Mesenchymal stem cell (in vitro differentiated cells and primary cell): ENCODE measurements around the gene THPO.

Experiments
- DNase-seq: peaks from one replicate; pipeline ENCODE4 v3.0.0-alpha.2; 2013
- H2AFZ ChIP-seq: one replicate; pipeline ENCODE4 v1.6.1; 2013; ENCODE audit warnings: low read depth, mild to moderate bottlenecking, control low read depth, inconsistent platforms, low read length, moderate library complexity
- H2AK5ac ChIP-seq: 2 replicates; pipeline ENCODE4 v1.6.1; 2013; ENCODE audit warnings: low read length, moderate library complexity, mild to moderate bottlenecking, inconsistent platforms; ENCODE audit not compliant: severe bottlenecking
- H2BK120ac ChIP-seq: one replicate; pipeline ENCODE4 v1.6.1; 2013; ENCODE audit warnings: low read depth, mild to moderate bottlenecking, inconsistent platforms, low read length, moderate library complexity
- H2BK12ac ChIP-seq, 2 experiments: one replicate each; pipeline ENCODE4 v1.6.1; 2013; ENCODE audit warnings: inconsistent platforms in 2 of 2, low read length in 2 of 2, mild to moderate bottlenecking in 2 of 2, moderate library complexity in 2 of 2, control low read depth in 1 of 2
- H2BK15ac ChIP-seq: one replicate; pipeline ENCODE4 v1.6.1; 2013; ENCODE audit warnings: mild to moderate bottlenecking, low read depth, inconsistent platforms; ENCODE audit not compliant: poor library complexity, severe bottlenecking
- H2BK5ac ChIP-seq: 2 replicates; pipeline ENCODE4 v1.6.1; 2013; ENCODE audit warnings: low read depth, mild to moderate bottlenecking, low read length, control low read depth, inconsistent platforms; ENCODE audit not compliant: poor library complexity, severe bottlenecking
- H3K14ac ChIP-seq, 2 experiments: one replicate each; pipeline ENCODE4 v1.6.1; 2013; ENCODE audit warnings: inconsistent platforms in 2 of 2, low read length in 2 of 2, control low read depth in 1 of 2, mild to moderate bottlenecking in 1 of 2, moderate library complexity in 1 of 2
- H3K18ac ChIP-seq, 2 experiments: one replicate each; pipeline ENCODE4 v1.6.1; 2013; ENCODE audit warnings: inconsistent platforms in 2 of 2, low read length in 2 of 2, control low read depth in 1 of 2, low read depth in 1 of 2, mild to moderate bottlenecking in 1 of 2
- H3K23ac ChIP-seq, 2 experiments: one replicate each; pipeline ENCODE4 v1.6.1; 2013; ENCODE audit warnings: inconsistent platforms in 2 of 2, low read length in 2 of 2, mild to moderate bottlenecking in 2 of 2, moderate library complexity in 2 of 2, control low read depth in 1 of 2
- H3K27ac ChIP-seq: 2 replicates; pipeline ENCODE4 v1.5.1; 2013; ENCODE audit warnings: mild to moderate bottlenecking, moderate library complexity, low read length, control low read depth, inconsistent platforms; ENCODE audit not compliant: poor library complexity, severe bottlenecking
- H3K27me3 ChIP-seq, 2 experiments: 2 replicates each; pipeline versions ENCODE4 v1.6.1 to v1.7.0; 2013; ENCODE audit warnings: low read length in 2 of 2, mild to moderate bottlenecking in 2 of 2, moderate library complexity in 2 of 2, control low read depth in 1 of 2, inconsistent platforms in 1 of 2; ENCODE audit not compliant: control insufficient read depth in 1 of 2, insufficient read depth in 1 of 2
- H3K36me3 ChIP-seq, 2 experiments: 2 replicates each; pipeline versions ENCODE4 v1.6.1 to v1.7.0; 2013; ENCODE audit warnings: low read length in 2 of 2, control low read depth in 1 of 2, inconsistent platforms in 1 of 2, low read depth in 1 of 2, mild to moderate bottlenecking in 1 of 2; ENCODE audit not compliant: insufficient read depth in 2 of 2, control insufficient read depth in 1 of 2
- H3K4ac ChIP-seq, 2 experiments: one replicate each; pipeline ENCODE4 v1.6.1; 2013; ENCODE audit warnings: inconsistent platforms in 2 of 2, low read length in 2 of 2, mild to moderate bottlenecking in 2 of 2, moderate library complexity in 2 of 2, control low read depth in 1 of 2, low read depth in 1 of 2
- H3K4me1 ChIP-seq: 2 replicates; pipeline ENCODE4 v1.6.1; 2013; ENCODE audit warnings: low read depth, low read length, control low read depth; ENCODE audit not compliant: control insufficient read depth, insufficient read depth
- H3K4me2 ChIP-seq: 2 replicates; pipeline ENCODE4 v1.6.1; 2013; ENCODE audit warnings: low read length, mild to moderate bottlenecking, inconsistent platforms; ENCODE audit not compliant: poor library complexity, severe bottlenecking
- H3K4me3 ChIP-seq, 2 experiments: 2 replicates each; pipeline versions ENCODE4 v1.5.1 to v1.7.0; 2013; ENCODE audit warnings: low read length in 2 of 2, mild to moderate bottlenecking in 2 of 2, control low read depth in 1 of 2, low read depth in 1 of 2; ENCODE audit not compliant: insufficient read depth in 1 of 2
- H3K79me1 ChIP-seq: replicated peaks from 2 replicates; pipeline ENCODE4 v1.6.1; 2013; ENCODE audit warnings: mild to moderate bottlenecking, control low read depth, low read length, inconsistent platforms; ENCODE audit not compliant: poor library complexity, severe bottlenecking
- H3K9ac ChIP-seq: 2 replicates; pipeline ENCODE4 v1.7.0; 2013; ENCODE audit warnings: mild to moderate bottlenecking, low read length, moderate library complexity
- H3K9me3 ChIP-seq: 2 replicates; pipeline ENCODE4 v1.7.0; 2013; ENCODE audit warnings: mild to moderate bottlenecking, low read length; ENCODE audit not compliant: control insufficient read depth
- H4K8ac ChIP-seq: one replicate; pipeline ENCODE4 v1.6.1; 2013; ENCODE audit warnings: inconsistent platforms, mild to moderate bottlenecking, low read length, moderate library complexity
- H4K91ac ChIP-seq: one replicate; pipeline ENCODE4 v1.6.1; 2013; ENCODE audit warnings: mild to moderate bottlenecking, low read length, inconsistent platforms
- WGBS: methylation state at CpG from one replicate; pipeline ENCODE4 v1.1.7; 2013; ENCODE audit warnings: mixed read lengths; 5-methylcytosine and 5-hydroxymethylcytosine counted together

The THPO gene

DNA sequence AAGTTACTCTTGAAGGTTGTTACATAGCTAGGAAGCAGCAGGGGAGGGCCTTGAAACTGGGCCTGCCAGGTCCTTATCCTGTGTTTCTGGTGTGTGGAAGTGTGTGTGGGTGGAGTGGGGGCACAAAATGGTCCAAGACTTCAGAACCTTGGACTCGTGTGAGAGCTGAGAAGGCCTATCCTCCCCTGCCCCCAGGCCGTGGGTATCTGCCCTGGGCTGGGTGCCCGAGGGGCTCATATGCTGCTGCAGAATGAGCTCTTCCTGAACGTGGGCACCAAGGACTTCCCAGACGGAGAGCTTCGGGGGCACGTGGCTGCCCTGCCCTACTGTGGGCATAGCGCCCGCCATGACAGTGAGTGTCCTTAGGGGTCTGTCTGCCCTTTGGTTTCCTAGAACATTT, 6.3 kb upstream of the THPO start:
- peaks cover 19 to 75% of the 10 kb centered on the region in 2 experiments for H3K27me3 ChIP-seq
- no peak overlapping the region for H2BK120ac ChIP-seq
- 87% methylated on average over 9 of the region's 9 CpGs for WGBS
- no peak overlapping the region for H2BK12ac ChIP-seq
- no peaks in the 10 kb centered on the region for H3K9me3 ChIP-seq
- no peak overlapping the region for H4K8ac ChIP-seq
- no peak overlapping the region for H4K91ac ChIP-seq
- no peak overlapping the region for H3K4me2 ChIP-seq
- H3K4me3 ChIP-seq, result no peak overlapping the region
- H3K4me1 ChIP-seq, result peaks cover 22% of the 10 kb centered on the region
- no peak overlapping the region for H3K18ac ChIP-seq
- H3K79me1 ChIP-seq, result no peaks in the 10 kb centered on the region
- H3K9ac ChIP-seq, result no peak overlapping the region
- no peak overlapping the region for H3K4ac ChIP-seq
- H3K36me3 ChIP-seq, result no peaks in the 10 kb centered on the region
- H2BK5ac ChIP-seq, result no peak overlapping the region
- no peak overlapping the region for H2BK15ac ChIP-seq
- H3K14ac ChIP-seq, result no peak overlapping the region
- H3K27ac ChIP-seq, result no peak overlapping the region
- DNase-seq, result no peak
- H2AK5ac ChIP-seq, result no peak overlapping the region
- H3K23ac ChIP-seq, result no peak overlapping the region
- no peak overlapping the region for H2AFZ ChIP-seq

DNA sequence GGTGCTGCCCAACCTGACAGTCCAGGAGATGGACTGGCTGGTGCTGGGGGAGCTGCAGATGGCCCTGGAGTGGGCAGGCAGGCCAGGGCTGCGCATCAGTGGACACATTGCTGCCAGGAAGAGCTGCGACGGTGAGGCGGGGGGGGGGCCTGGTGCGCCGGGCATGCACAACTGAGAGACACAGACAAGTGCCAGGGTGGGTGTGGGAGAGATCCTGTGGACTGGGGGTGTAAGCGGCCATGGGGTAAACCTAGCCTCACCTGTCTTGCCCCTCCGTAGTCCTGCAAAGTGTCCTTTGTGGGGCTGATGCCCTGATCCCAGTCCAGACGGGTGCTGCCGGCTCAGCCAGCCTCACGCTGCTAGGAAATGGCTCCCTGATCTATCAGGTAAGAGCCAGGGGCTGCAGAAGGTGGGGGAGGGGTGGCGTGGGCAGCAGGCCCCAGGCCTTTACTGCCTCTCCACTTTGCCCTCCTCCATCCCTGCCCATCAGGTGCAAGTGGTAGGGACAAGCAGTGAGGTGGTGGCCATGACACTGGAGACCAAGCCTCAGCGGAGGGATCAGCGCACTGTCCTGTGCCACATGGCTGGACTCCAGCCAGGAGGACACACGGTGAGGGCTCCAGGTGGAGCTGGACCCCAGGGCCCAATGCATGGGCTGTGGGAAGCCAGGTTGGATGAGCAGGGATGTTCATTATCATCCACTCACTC, 5.2 kb upstream of the THPO start:
- Histone ChIP-seq H3K36me3 (no peaks in the 10 kb centered on the region), H3K79me1 (no peaks in the 10 kb centered on the region), H2BK5ac (no peak overlapping the region), H4K8ac (no peak overlapping the region), H2BK12ac (no peak overlapping the region), H2AFZ (no peak overlapping the region), H2BK15ac (no peak overlapping the region), H3K27me3 (peaks cover 29 to 75% of the 10 kb centered on the region in 2 experiments), H3K23ac (no peak overlapping the region), H2BK120ac (no peak overlapping the region), H3K14ac (no peak overlapping the region), H3K27ac (no peak overlapping the region), H4K91ac (no peak overlapping the region), H3K4ac (no peak overlapping the region), H3K9me3 (no peaks in the 10 kb centered on the region), H3K4me2 (no peak overlapping the region), H3K9ac (no peak overlapping the region), H3K18ac (no peak overlapping the region), H2AK5ac (no peak overlapping the region), H3K4me1 (peaks cover 22% of the 10 kb centered on the region), H3K4me3 (no peak overlapping the region)
- 88% methylated on average over 13 of the region's 15 CpGs for WGBS
- DNase-seq, result no peak

DNA sequence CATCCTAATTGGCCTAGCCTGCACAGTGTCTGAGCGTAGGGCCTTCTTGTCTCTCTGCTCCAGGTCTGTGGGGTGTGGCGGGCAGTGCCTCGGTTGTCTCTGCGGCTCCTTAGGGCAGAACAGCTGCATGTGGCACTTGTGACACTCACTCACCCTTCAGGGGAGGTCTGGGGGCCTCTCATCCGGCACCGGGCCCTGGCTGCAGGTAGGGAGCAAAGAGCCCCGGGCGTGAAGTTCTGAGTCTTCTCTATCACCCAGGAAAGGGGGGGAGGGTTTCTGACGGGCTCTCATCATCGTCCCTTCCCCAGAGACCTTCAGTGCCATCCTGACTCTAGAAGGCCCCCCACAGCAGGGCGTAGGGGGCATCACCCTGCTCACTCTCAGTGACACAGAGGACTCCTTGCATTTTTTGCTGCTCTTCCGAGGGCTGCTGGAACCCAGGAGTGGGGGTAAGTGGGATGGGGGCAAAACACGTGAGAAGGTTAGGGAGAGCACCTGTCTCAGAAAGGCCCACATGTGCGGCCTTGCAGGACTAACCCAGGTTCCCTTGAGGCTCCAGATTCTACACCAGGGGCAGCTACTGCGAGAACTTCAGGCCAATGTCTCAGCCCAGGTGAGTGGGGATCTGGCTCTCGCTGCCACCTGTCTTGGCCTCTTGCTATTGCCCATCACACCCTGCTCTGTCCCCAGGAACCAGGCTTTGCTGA, 4.5 kb upstream of the THPO start:
- Histone ChIP-seq H3K27ac (no peak overlapping the region), H3K4me2 (no peak overlapping the region), H3K4me1 (peaks cover 22% of the 10 kb centered on the region), H3K9ac (no peak overlapping the region), H3K18ac (no peak overlapping the region), H4K8ac (no peak overlapping the region), H3K9me3 (no peaks in the 10 kb centered on the region), H3K36me3 (no peaks in the 10 kb centered on the region), H2BK12ac (no peak overlapping the region), H4K91ac (no peak overlapping the region), H3K79me1 (no peaks in the 10 kb centered on the region), H3K23ac (no peak overlapping the region), H2BK5ac (no peak overlapping the region), H2BK120ac (no peak overlapping the region), H3K4ac (no peak overlapping the region), H2AK5ac (no peak overlapping the region), H3K4me3 (no peak overlapping the region), H3K27me3 (peaks cover 29 to 76% of the 10 kb centered on the region in 2 experiments), H2BK15ac (no peak overlapping the region), H3K14ac (no peak overlapping the region), H2AFZ (no peak overlapping the region)
- DNase-seq, result no peak
- 80% methylated on average over 14 of the region's 16 CpGs for WGBS
